AML-193 (cell line): ENCODE measurements around the gene TOP3B.

Source experiments
- DNase-seq, 2 experiments: peaks; one replicate each; lab custom pipeline; 2025; lab: John Stamatoyannopoulos, UW

The TOP3B gene

GRCh38 chr22:22013559-22014284 is 31.1 kb upstream of the TOP3B start:
- DNase-seq: no peak

- DNase-seq: no peak
Measured at GRCh38 chr22:22011964-22012363, 29.4 kb upstream of the TOP3B start.

- DNase-seq: no peak
Measured at GRCh38 chr22:22010358-22010757, 27.8 kb upstream of the TOP3B start.

- no peak for DNase-seq
Measured at GRCh38 chr22:22009661-22010060, 27.1 kb upstream of the TOP3B start.

GRCh38 chr22:22006596-22006990 is 24.0 kb upstream of the TOP3B start:
- DNase-seq: no peak

GRCh38 chr22:22005945-22006595 is 23.5 kb upstream of the TOP3B start:
- DNase-seq: no peak

- no peak for DNase-seq
Measured at GRCh38 chr22:22003233-22003632, 20.6 kb upstream of the TOP3B start.

GRCh38 chr22:22002526-22003055 is 20.0 kb upstream of the TOP3B start:
- DNase-seq: no peak

GRCh38 chr22:22001664-22002525 is 19.3 kb upstream of the TOP3B start:
- DNase-seq: no peak

GRCh38 chr22:21998595-21999247 is 16.1 kb upstream of the TOP3B start:
- DNase-seq: no peak

GRCh38 chr22:21996175-21996720 is 13.7 kb upstream of the TOP3B start:
- DNase-seq: no peak

- no peak for DNase-seq
Measured at GRCh38 chr22:21995660-21996059, 13.1 kb upstream of the TOP3B start.

GRCh38 chr22:21994881-21995444 is 12.4 kb upstream of the TOP3B start:
- no peak for DNase-seq

GRCh38 chr22:21992593-21993237 is 10.1 kb upstream of the TOP3B start:
- DNase-seq: no peak

GRCh38 chr22:21991774-21992173 is 9.2 kb upstream of the TOP3B start:
- no peak for DNase-seq

GRCh38 chr22:21991304-21991596 is 8.7 kb upstream of the TOP3B start:
- DNase-seq: no peak

GRCh38 chr22:21990445-21991303 is 8.1 kb upstream of the TOP3B start:
- DNase-seq: no peak

- no peak for DNase-seq
Measured at GRCh38 chr22:21989049-21989448, 6.5 kb upstream of the TOP3B start.

- no peak for DNase-seq
Measured at GRCh38 chr22:21985214-21985613, 2.6 kb upstream of the TOP3B start.

GRCh38 chr22:21984793-21985192 is 2.2 kb upstream of the TOP3B start:
- no peak for DNase-seq
